Liver (tissue), 9 donors: ENCODE results near the gene ZNF185. TPM values are rescaled to one million over a fixed set of nuclear protein-coding genes. Genes with fewer than 3 reads are reported as not detected.

Experiments
- DNase-seq: peaks from one replicate; pipeline ENCODE4 v3.0.0-alpha.2; 2017; ENCODE audit warnings: low spot score
- H3K27ac ChIP-seq, 2 donors: one replicate each; pipeline ENCODE4 v1.7.0; 2013; ENCODE audit warnings: inconsistent platforms in 2 of 2, low read length in 2 of 2, control low read depth in 1 of 2, low read depth in 1 of 2, mild to moderate bottlenecking in 1 of 2
- H3K27me3 ChIP-seq, 4 donors: one replicate each; pipeline versions ENCODE4 v1.6.1 to v1.7.0; 2013; ENCODE audit warnings: low read length in 3 of 4, inconsistent platforms in 1 of 4, mild to moderate bottlenecking in 1 of 4, moderate library complexity in 1 of 4; ENCODE audit not compliant: control insufficient read depth in 4 of 4, insufficient read depth in 4 of 4
- H3K36me3 ChIP-seq, 4 donors: one replicate each; pipeline versions ENCODE4 v1.6.1 to v1.7.0; 2013; ENCODE audit warnings: low read length in 3 of 4, mild to moderate bottlenecking in 3 of 4, low read depth in 1 of 4, moderate library complexity in 1 of 4; ENCODE audit not compliant: control insufficient read depth in 4 of 4, insufficient read depth in 3 of 4
- H3K4me1 ChIP-seq, 4 donors: one replicate each; pipeline versions ENCODE4 v1.6.1 to v1.7.0; 2013; ENCODE audit warnings: low read length in 3 of 4, mild to moderate bottlenecking in 3 of 4, moderate library complexity in 1 of 4; ENCODE audit not compliant: control insufficient read depth in 4 of 4, insufficient read depth in 4 of 4
- H3K4me3 ChIP-seq, 3 donors: one replicate each; pipeline versions ENCODE4 v1.6.1 to v1.7.0; 2013; ENCODE audit warnings: low read length in 3 of 3, control low read depth in 1 of 3, low read depth in 1 of 3, mild to moderate bottlenecking in 1 of 3
- H3K9ac ChIP-seq, 2 donors: one replicate each; pipeline ENCODE4 v1.7.0; 2013; ENCODE audit warnings: low read length in 2 of 2, mild to moderate bottlenecking in 2 of 2, moderate library complexity in 2 of 2, control low read depth in 1 of 2, low read depth in 1 of 2
- H3K9me3 ChIP-seq, 4 donors: one replicate each; pipeline versions ENCODE4 v1.6.1 to v1.7.0; 2013; ENCODE audit warnings: low read length in 3 of 4; ENCODE audit not compliant: control insufficient read depth in 4 of 4
- FOXA1 ChIP-seq: IDR thresholded peaks from 2 replicates; pipeline ENCODE4 v1.6.1; 2016; ENCODE audit warnings: antibody characterized with exemption
- FOXA2 ChIP-seq: IDR thresholded peaks from 2 replicates; pipeline ENCODE4 v1.6.1; 2016; ENCODE audit warnings: antibody characterized with exemption
- GABPA ChIP-seq, 2 donors: IDR thresholded peaks in 1 of 2; conservative IDR thresholded peaks in 1 of 2; 2 replicates each; pipeline ENCODE4 v1.6.1; 2016; ENCODE audit warnings: antibody characterized with exemption in 2 of 2, mild to moderate bottlenecking in 1 of 2, moderate library complexity in 1 of 2
- HNF4A ChIP-seq, 2 donors: conservative IDR thresholded peaks; 2 replicates each; pipeline ENCODE4 v1.6.1; 2016; ENCODE audit warnings: antibody characterized with exemption in 2 of 2, mild to moderate bottlenecking in 2 of 2
- HNF4G ChIP-seq: IDR thresholded peaks from 2 replicates; pipeline ENCODE4 v1.6.1; 2016; ENCODE audit warnings: antibody characterized with exemption
- JUND ChIP-seq, 2 donors: IDR thresholded peaks; 2 replicates each; pipeline ENCODE4 v1.6.1; 2016; ENCODE audit warnings: antibody characterized with exemption in 2 of 2
- NR2F2 ChIP-seq: IDR thresholded peaks from 2 replicates; pipeline ENCODE4 v1.6.1; 2016; ENCODE audit warnings: antibody characterized with exemption
- RAD21 ChIP-seq, 2 donors: IDR thresholded peaks; 2 replicates each; pipeline ENCODE4 v1.6.1; 2016; ENCODE audit warnings: antibody characterized with exemption in 2 of 2, mild to moderate bottlenecking in 2 of 2
- SP1 ChIP-seq: IDR thresholded peaks from 2 replicates; pipeline ENCODE4 v1.6.1; 2018; ENCODE audit warnings: antibody characterized with exemption, mild to moderate bottlenecking
- TAF1 ChIP-seq: conservative IDR thresholded peaks from 2 replicates; pipeline ENCODE4 v1.6.1; 2016; ENCODE audit warnings: antibody characterized with exemption, mild to moderate bottlenecking
- YY1 ChIP-seq: IDR thresholded peaks from 2 replicates; pipeline ENCODE4 v1.6.1; 2016; ENCODE audit warnings: antibody characterized with exemption, mild to moderate bottlenecking
- WGBS: extraction: QIAGEN DNeasy Blood & Tissue Kit; methylation state at CpG from one replicate; pipeline ENCODE4 v1.1.7; 2013; 5-methylcytosine and 5-hydroxymethylcytosine counted together
- polyA plus RNA-seq, 2 donors: library from polyadenylated mRNA; stranded (reverse) in 1 of 2; unstranded in 1 of 2; fragments of 200-250 nt in 1 of 2; fragments of >200 nt in 1 of 2; fragmentation: Nextera tagmentation in 1 of 2; extraction: Ambion mirVana in 1 of 2; gene quantifications; one replicate each; pipeline versions ENCODE4 v1.2.1 to v1.2.3, GENCODE V29; 2013 to 2015
- total RNA-seq, 2 donors: library from RNA; depleted of rRNA; stranded (reverse); fragments of >200 nt; gene quantifications; one replicate each; pipeline ENCODE4 v1.2.3, GENCODE V29; 2014
- TF ChIP-seq, protein P1 (sequence below): fragments of 150-350 bp; IDR thresholded peaks from 2 replicates; pipeline ENCODE4 v1.5.1; 2017; ENCODE audit warnings: improper control_type of control experiment, low read depth, low read length; ENCODE audit not compliant: missing input control
- TF ChIP-seq, protein P2 (sequence below): IDR thresholded peaks from 2 replicates; pipeline ENCODE4 v1.6.1; 2016; ENCODE audit warnings: antibody characterized with exemption, mild to moderate bottlenecking
- TF ChIP-seq, protein P3 (sequence below): IDR thresholded peaks from 2 replicates; pipeline ENCODE4 v1.6.1; 2016; ENCODE audit warnings: antibody characterized with exemption
- TF ChIP-seq, protein P4 (sequence below): IDR thresholded peaks from 2 replicates; pipeline ENCODE4 v1.6.1; 2016; ENCODE audit warnings: antibody characterized with exemption
- donor health status: healthy.
- donor health status: healthy.
- donor health status: healthy.
- donor health status: healthy.
- donor health status: healthy.

The ZNF185 gene
- total and polyA plus RNA-seq, 4 donors: 0.44 to 3.2 (median 0.94) TPM

DNA sequence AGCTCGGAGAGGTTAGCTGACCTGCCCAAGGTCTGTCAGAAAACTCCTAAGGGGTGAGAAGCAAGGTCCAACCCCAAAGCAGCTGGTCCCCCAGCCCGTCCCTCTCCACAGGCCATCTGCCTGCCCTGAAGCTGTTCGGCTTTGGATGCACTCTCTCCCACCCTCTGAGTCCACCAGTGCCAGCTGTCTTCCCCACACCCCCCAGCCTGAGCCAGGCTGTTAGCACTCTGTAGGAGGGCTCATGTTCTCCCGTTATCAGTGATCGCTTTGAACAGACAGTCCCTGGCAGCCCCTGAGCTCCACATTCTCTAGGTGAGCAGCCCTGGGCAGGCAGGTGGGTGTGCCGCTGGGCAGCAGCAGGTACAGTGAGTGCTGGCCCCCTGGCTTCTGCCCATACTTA lies 16.0 kb downstream of the ZNF185 start:
- Histone ChIP-seq H3K4me3 (no peak overlapping the region), H3K27ac (no peak overlapping the region), H3K27me3 (no peaks in the 10 kb centered on the region), H3K4me1 (no peaks in the 10 kb centered on the region), H3K36me3 (no peaks in the 10 kb centered on the region), H3K9me3 (no peaks in the 10 kb centered on the region), H3K9ac (no peak overlapping the region)
- no peak for DNase-seq
- no peak for TF ChIP-seq YY1
- no peak for TF ChIP-seq RAD21 (IDR thresholded peaks at IDR 0.05)
- TF ChIP-seq HNF4G: no peak
- no peak for TF ChIP-seq NR2F2
- no peak for TF ChIP-seq HNF4A (conservative IDR thresholded peaks at IDR 0.05)
- no peak for TF ChIP-seq GABPA (IDR thresholded peaks at IDR 0.05 in 1 of 2, conservative IDR thresholded peaks at IDR 0.05 in 1 of 2)
- 88% methylated on average over 6 of the region's 6 CpGs for WGBS

DNA sequence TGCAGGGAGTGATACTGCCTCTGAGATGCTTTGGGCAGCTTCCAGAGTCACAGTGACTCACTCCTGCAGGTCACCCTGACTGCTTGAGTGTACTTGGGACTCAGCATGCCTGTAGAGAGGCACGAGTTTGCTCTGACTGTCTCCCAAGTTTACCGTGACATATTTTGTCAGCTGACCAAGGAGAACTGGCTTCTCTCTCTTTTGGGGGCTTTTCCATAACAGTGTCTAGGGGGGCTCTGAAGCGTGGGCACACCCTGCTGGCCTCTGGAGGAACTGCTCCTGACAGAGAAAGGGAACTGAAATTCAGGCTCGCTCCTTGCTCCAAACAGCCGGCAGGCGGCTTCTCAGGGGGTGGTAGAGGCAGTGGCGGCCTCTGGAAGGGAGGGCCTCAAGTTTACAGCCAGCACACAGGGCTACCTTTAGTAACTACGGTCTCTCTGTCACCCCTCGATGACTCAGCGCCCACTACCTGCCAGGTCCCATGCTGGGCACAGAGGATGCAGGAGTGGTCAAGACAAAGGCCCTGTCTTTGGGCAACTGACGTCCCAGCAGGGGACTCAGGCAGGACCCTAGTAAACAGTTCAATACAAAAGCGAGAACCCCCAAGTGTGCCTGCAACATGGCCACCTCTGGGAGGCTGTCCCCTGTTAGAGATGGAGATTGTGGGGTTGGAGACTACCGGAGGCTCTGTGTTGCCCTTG lies 17.8 kb downstream of the ZNF185 start:
- H3K27ac ChIP-seq: no peak overlapping the region
- TF ChIP-seq, protein P1, sequence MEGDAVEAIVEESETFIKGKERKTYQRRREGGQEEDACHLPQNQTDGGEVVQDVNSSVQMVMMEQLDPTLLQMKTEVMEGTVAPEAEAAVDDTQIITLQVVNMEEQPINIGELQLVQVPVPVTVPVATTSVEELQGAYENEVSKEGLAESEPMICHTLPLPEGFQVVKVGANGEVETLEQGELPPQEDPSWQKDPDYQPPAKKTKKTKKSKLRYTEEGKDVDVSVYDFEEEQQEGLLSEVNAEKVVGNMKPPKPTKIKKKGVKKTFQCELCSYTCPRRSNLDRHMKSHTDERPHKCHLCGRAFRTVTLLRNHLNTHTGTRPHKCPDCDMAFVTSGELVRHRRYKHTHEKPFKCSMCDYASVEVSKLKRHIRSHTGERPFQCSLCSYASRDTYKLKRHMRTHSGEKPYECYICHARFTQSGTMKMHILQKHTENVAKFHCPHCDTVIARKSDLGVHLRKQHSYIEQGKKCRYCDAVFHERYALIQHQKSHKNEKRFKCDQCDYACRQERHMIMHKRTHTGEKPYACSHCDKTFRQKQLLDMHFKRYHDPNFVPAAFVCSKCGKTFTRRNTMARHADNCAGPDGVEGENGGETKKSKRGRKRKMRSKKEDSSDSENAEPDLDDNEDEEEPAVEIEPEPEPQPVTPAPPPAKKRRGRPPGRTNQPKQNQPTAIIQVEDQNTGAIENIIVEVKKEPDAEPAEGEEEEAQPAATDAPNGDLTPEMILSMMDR: peak; percentile 41
- no peak for TF ChIP-seq JUND (IDR thresholded peaks at IDR 0.05)
- H3K4me3 ChIP-seq: no peak overlapping the region
- DNase-seq: no peak
- WGBS: 55% methylated on average over 13 of the region's 13 CpGs
- H3K9me3 ChIP-seq: no peaks in the 10 kb centered on the region
- no peaks in the 10 kb centered on the region for H3K27me3 ChIP-seq
- no peak overlapping the region for H3K9ac ChIP-seq
- no peaks in the 10 kb centered on the region for H3K36me3 ChIP-seq
- H3K4me1 ChIP-seq: no peaks in the 10 kb centered on the region

DNA sequence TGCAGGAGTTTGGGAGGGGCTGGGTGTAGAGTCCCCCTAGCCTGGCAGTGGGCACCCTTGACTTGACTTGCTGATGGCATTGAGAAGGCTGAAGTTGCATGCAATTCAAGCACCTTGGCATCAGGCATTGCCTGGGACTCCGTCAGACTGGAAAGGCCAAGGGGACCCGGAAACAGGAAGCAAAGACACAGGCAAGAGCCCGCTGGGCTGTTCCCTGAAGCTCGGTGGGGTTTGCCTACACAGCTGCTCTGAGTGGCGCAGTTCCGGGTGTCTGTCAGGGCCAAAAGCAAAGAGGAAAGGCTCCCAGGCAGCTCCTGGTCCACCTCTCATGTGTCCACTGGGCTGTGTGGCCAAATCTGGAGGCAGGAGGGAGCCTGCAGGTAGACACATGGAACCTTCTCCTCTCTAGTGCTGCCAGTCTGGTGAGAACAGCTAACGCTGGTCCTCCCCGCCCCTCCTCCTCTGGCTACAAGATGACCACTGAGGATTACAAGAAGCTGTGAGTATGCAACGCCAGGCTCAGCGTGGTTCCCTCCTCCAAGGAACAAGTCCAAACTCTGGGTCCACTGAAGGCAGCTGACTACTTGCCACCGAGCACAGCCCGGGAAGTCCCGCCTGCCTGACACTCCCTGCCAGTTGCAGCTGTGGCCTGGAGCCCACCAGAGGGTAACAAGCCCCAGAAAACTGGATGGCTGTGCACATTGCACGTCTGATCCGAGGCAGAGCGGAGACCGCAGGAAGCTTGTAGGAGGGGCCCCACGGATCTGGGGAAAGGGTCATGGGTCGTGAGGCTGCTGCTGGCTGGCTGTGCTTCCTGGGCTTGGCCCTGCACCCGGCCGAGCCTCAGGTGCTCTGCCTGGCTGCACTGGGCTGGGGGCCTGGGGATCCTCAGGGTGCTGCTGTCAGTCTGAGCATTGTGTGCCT lies 20.1 kb downstream of the ZNF185 start:
- Histone ChIP-seq H3K9ac (no peak overlapping the region), H3K36me3 (no peaks in the 10 kb centered on the region), H3K4me3 (no peak overlapping the region), H3K27ac (no peak overlapping the region), H3K4me1 (no peaks in the 10 kb centered on the region), H3K27me3 (no peaks in the 10 kb centered on the region), H3K9me3 (no peaks in the 10 kb centered on the region)
- TF ChIP-seq, protein P2, sequence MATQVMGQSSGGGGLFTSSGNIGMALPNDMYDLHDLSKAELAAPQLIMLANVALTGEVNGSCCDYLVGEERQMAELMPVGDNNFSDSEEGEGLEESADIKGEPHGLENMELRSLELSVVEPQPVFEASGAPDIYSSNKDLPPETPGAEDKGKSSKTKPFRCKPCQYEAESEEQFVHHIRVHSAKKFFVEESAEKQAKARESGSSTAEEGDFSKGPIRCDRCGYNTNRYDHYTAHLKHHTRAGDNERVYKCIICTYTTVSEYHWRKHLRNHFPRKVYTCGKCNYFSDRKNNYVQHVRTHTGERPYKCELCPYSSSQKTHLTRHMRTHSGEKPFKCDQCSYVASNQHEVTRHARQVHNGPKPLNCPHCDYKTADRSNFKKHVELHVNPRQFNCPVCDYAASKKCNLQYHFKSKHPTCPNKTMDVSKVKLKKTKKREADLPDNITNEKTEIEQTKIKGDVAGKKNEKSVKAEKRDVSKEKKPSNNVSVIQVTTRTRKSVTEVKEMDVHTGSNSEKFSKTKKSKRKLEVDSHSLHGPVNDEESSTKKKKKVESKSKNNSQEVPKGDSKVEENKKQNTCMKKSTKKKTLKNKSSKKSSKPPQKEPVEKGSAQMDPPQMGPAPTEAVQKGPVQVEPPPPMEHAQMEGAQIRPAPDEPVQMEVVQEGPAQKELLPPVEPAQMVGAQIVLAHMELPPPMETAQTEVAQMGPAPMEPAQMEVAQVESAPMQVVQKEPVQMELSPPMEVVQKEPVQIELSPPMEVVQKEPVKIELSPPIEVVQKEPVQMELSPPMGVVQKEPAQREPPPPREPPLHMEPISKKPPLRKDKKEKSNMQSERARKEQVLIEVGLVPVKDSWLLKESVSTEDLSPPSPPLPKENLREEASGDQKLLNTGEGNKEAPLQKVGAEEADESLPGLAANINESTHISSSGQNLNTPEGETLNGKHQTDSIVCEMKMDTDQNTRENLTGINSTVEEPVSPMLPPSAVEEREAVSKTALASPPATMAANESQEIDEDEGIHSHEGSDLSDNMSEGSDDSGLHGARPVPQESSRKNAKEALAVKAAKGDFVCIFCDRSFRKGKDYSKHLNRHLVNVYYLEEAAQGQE: no peak
- TF ChIP-seq FOXA1 (no peak), SP1 (no peak), TAF1 (no peak), RAD21 (IDR thresholded peaks at IDR 0.05) (no peak), JUND (IDR thresholded peaks at IDR 0.05) (no peak), FOXA2 (no peak)
- TF ChIP-seq, protein P3, sequence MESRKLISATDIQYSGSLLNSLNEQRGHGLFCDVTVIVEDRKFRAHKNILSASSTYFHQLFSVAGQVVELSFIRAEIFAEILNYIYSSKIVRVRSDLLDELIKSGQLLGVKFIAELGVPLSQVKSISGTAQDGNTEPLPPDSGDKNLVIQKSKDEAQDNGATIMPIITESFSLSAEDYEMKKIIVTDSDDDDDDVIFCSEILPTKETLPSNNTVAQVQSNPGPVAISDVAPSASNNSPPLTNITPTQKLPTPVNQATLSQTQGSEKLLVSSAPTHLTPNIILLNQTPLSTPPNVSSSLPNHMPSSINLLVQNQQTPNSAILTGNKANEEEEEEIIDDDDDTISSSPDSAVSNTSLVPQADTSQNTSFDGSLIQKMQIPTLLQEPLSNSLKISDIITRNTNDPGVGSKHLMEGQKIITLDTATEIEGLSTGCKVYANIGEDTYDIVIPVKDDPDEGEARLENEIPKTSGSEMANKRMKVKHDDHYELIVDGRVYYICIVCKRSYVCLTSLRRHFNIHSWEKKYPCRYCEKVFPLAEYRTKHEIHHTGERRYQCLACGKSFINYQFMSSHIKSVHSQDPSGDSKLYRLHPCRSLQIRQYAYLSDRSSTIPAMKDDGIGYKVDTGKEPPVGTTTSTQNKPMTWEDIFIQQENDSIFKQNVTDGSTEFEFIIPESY: no peak
- TF ChIP-seq, protein P4, sequence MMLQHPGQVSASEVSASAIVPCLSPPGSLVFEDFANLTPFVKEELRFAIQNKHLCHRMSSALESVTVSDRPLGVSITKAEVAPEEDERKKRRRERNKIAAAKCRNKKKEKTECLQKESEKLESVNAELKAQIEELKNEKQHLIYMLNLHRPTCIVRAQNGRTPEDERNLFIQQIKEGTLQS: no peak
- DNase-seq: no peak
- 60% methylated on average over 21 of the region's 21 CpGs for WGBS
